Ovary (tissue), 9 donors: ENCODE results near the gene KCNK16. TPM values are rescaled to one million over a fixed set of nuclear protein-coding genes. Genes with fewer than 3 reads are reported as not detected.
A peak's percentile ranks its signal among the peaks of the same experiment; 100 is the strongest.

Source experiments
- DNase-seq, 5 donors: peaks; one replicate each; pipeline ENCODE4 v3.0.0-alpha.2; 2019 to 2020
- H3K27ac ChIP-seq, 2 donors: fragments of 200-600 bp; one replicate each; pipeline versions ENCODE4 v1.5.1 to v1.8.0; 2019 to 2022
- H3K27me3 ChIP-seq: fragments of 200-600 bp; one replicate; pipeline ENCODE4 v1.8.0; 2022
- H3K36me3 ChIP-seq: fragments of 200-600 bp; sonication (generic); one replicate; pipeline ENCODE4 v1.5.1; 2019
- H3K4me1 ChIP-seq: one replicate; pipeline ENCODE4 v1.8.1; 2013; ENCODE audit warnings: mild to moderate bottlenecking, moderate library complexity; ENCODE audit not compliant: insufficient read depth
- H3K4me3 ChIP-seq: fragments of 200-600 bp; sonication (generic); one replicate; pipeline ENCODE4 v1.5.1; 2017
- H3K9me3 ChIP-seq, 2 donors: fragments of 200-600 bp in 1 of 2; sonication (generic) in 1 of 2; one replicate each; pipeline versions ENCODE4 v1.5.1 to v1.8.1; 2013 to 2019; ENCODE audit warnings: mild to moderate bottlenecking in 1 of 2, moderate library complexity in 1 of 2
- CTCF ChIP-seq, 3 donors: fragments of 450-650 bp in 2 of 3; fragments of 200-600 bp in 1 of 3; IDR thresholded peaks; one replicate each; pipeline versions ENCODE4 v1.5.1 to v1.8.0; 2016 to 2022; ENCODE audit warnings: antibody characterized with exemption in 3 of 3, mild to moderate bottlenecking in 1 of 3
- EP300 ChIP-seq: sonication (generic); formaldehyde crosslinking; IDR thresholded peaks from one replicate; pipeline ENCODE4 v1.6.1; 2017; ENCODE audit warnings: antibody characterized with exemption
- POLR2A ChIP-seq: fragments of 450-650 bp; IDR thresholded peaks from one replicate; pipeline ENCODE4 v1.6.1; 2017; ENCODE audit warnings: antibody characterized with exemption, mild to moderate bottlenecking, moderate library complexity
- WGBS, 3 donors: extraction: QIAGEN DNeasy Blood & Tissue Kit in 1 of 3; methylation state at CpG; one replicate each; pipeline versions ENCODE4 v1.1.5 to v1.1.7; 2013 to 2017; 5-methylcytosine and 5-hydroxymethylcytosine counted together
- intact Hi-C, 4 donors: fragments of 100-400 bp; cut with DNase I; formaldehyde crosslinking; loops; one replicate each; pipeline versions ENCODE4 v1.11.0 to v1.15.1; 2022 to 2023
- polyA plus RNA-seq, 2 donors: library from polyadenylated mRNA; stranded (reverse); fragments of 200-250 nt in 1 of 2; fragments of 350-450 nt in 1 of 2; fragmentation: Illumina TruSeq in 1 of 2; extraction: RNeasy Lipid Tissue Mini Kit (QIAGEN cat#74804) in 1 of 2; gene quantifications; one replicate each; pipeline ENCODE4 v1.2.3, GENCODE V29; 2013 to 2014
- total RNA-seq, 7 donors: library from RNA; depleted of rRNA in 2 of 7; stranded (reverse); fragments of >200 nt in 2 of 7; fragmentation: NEBNext Ultra II Directional in 3 of 7; extraction: Animal tissue kit (Norgen Biotek cat#: 25700) in 3 of 7; gene quantifications; one replicate each; pipeline versions ENCODE4 v1.1.0 to v1.2.4, GENCODE V29; 2016 to 2023
- donor health status: DM: no; HTN: no; CAD: no; lungs with moderate emphysema.
- donor health status: DM: no; HTN: no; CAD: no.
- donor health status: Bipolar disorder and iron deficiency.
- donor health status: DM: yes; HTN: yes; CAD: no.
- donor health status: DM: no; HTN: no; CAD: no.
- donor health status: DM: yes; HTN: yes; CAD: no.

KCNK16 gene
- total and polyA plus RNA-seq, 9 donors: not detected

DNA sequence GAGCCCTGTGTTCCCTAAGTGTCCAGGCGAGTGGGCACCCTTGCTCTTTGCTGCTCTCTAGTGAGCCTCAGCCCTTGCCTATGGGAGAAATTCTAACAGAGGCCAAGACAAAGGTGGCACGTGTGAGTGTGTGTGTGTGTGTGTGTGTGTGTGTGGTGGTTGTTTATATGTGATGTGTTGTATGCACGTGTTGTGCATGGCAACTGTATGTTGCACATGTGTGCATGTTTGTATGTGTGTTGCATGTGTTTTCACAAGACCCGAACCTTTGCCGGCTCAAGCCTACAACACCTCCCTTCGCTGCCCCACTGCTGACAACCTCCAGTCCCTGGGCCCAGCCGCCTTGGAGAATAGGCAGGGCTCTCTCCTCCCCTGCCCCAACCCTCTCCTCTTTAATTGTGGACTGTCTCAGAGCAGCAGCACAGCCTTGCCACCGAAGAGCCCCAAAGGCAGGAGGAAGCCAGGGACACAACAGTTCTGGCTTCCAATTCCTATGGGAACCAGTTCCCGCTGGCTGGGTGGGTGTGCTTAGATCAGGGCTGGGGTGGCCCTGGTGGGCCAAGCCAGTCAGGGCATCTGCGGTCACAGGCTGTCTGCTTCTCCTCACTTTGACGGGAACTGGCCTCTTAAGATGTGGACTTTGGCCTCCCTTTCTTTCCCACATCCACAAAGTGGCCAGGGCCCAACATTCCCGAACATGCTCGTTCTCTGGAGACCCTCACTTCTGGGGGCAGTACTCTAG is 2.7 kb downstream of the KCNK16 start:
- intact Hi-C loops: no loop called here
- Histone ChIP-seq H3K36me3 (no peaks in the 10 kb centered on the region), H3K27me3 (no peaks in the 10 kb centered on the region), H3K4me1 (no peaks in the 10 kb centered on the region), H3K9me3 (no peaks in the 10 kb centered on the region), H3K27ac (no peak overlapping the region), H3K4me3 (no peak overlapping the region)
- TF ChIP-seq EP300 (no peak), POLR2A (no peak), CTCF (IDR thresholded peaks at IDR 0.05) (no peak)
- WGBS, 3 donors: 70 to 77% (median 74%) methylated on average over 13 of the region's 13 CpGs
- DNase-seq: no peak

GRCh38 chr6:39317256-39317655 is 5.2 kb downstream of the KCNK16 start:
- no peaks in the 10 kb centered on the region for H3K9me3 ChIP-seq
- no peak overlapping the region for H3K27ac ChIP-seq
- DNase-seq: no peak
- intact Hi-C loops: no loop called here
- peaks cover 6% of the 10 kb centered on the region for H3K4me1 ChIP-seq
- no peaks in the 10 kb centered on the region for H3K27me3 ChIP-seq
- no peaks in the 10 kb centered on the region for H3K36me3 ChIP-seq
- no peak overlapping the region for H3K4me3 ChIP-seq
- 86 to 95% (median 94%) methylated on average over 2 to 3 of the region's 3 CpGs for whole genome bisulfite sequencing, 3 donors
- no peak for TF ChIP-seq POLR2A
- TF ChIP-seq EP300: no peak
- TF ChIP-seq CTCF (IDR thresholded peaks at IDR 0.05): no peak

DNA sequence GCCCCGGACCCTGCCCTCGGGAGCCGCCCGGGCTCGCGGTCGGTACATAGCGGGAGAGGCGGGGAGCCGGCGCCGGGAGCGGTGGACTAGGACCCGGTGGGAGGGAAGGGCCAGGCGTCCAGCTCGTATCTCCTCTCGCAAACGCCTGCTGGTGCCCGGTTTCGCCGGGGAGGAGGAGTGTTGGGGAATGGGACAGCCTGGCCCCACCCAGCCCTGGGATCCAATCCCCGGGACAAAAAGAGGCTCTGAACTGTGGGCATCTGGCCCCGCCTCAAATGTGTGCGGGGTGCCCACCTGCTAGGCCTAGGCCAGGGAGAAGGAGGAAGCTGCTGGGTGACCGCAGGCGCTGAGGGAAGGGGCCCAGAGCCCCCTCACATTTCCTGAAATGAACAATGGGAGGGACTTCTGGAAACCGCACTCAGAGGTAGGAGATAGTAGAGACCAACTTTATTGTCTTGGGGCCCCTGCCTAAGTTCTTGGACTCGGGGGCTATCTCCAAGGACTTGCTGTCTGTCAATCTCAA is 8.2 kb downstream of the KCNK16 start, which contains the start of gene KCNK17:
TSS of gene KCNK17 (minus strand) at position 147 of the 523 bp plus-strand sequence. CDS start at position 48, 99 bp downstream.
- no peak for DNase-seq
- 18 to 60% (median 18%) methylated on average over 6 to 28 of the region's 28 CpGs for WGBS, 3 donors
- Histone ChIP-seq H3K4me3 (peak within 1 kb of the TSS; percentile 9), H3K4me1 (peaks cover 6% of the 10 kb centered on the region), H3K36me3 (no peaks in the 10 kb centered on the region), H3K27me3 (no peaks in the 10 kb centered on the region), H3K27ac (no peak within 1 kb of the TSS), H3K9me3 (no peaks in the 10 kb centered on the region)
- TF ChIP-seq EP300 (no peak), CTCF (IDR thresholded peaks at IDR 0.05) (no peak), POLR2A (no peak)
- intact Hi-C loops: no loop called here

DNA sequence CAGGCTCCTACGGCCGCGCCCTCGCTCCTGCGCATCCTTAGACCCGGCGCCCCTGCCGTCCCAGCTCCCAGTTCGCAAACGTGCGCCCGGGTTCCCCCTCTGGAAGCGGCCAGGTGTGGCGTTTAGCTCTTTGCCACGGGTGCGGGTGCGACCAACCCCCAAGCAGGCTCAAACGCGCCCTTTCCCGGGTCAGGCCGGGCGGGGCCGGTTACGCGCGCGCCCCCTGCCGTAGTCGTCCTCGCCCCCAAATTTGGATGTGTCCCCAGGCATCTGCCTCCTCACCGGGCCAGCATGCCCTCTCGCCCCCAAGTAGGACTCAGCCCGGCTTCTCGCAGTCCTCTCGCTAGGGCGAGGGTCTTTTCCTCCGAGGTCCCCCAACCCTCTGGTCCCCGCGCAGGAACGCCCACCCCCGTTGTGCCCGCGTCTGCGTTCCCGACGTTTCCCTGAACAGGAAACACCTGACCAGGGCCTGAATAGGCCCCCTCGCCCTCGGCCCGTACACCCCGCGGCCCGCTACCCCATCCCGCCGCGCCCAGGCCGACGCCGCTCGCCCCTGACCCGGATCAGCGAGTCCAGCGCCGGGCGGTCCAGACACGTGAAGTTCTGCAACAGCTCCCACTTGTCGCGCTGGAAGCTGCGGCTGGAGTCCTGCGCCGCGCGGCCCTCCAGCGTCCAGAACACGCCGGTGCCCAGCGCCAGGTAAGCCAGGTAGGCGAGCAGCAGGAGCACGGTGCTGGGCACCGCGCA is 8.8 kb downstream of the KCNK16 start:
- intact Hi-C loops: no loop called here
- H3K9me3 ChIP-seq: no peaks in the 10 kb centered on the region
- no peaks in the 10 kb centered on the region for H3K27me3 ChIP-seq
- H3K4me1 ChIP-seq: peaks cover 6% of the 10 kb centered on the region
- WGBS, 3 donors: 1% methylated on average over 44 to 80 of the region's 80 CpGs
- peak overlapping the region; percentile 9 for H3K4me3 ChIP-seq
- DNase-seq: no peak
- TF ChIP-seq EP300 (no peak), POLR2A (no peak), CTCF (IDR thresholded peaks at IDR 0.05) (no peak)
- no peak overlapping the region for H3K27ac ChIP-seq
- H3K36me3 ChIP-seq: no peaks in the 10 kb centered on the region
